Mucosa of descending colon (tissue), 3 donors: ENCODE results near the gene CHMP2A. TPM values are rescaled to one million over a fixed set of nuclear protein-coding genes. Genes with fewer than 3 reads are reported as not detected.
A peak's percentile ranks its signal among the peaks of the same experiment; 100 is the strongest.

Experiments
- ATAC-seq: fragments of 200-7000 bp; cut with Tn5 transposase; one replicate; pipeline ENCODE4 v1.9.1; 2020; ENCODE audit warnings: mild to moderate bottlenecking, moderate library complexity
- DNase-seq, 3 donors: peaks; one replicate each; pipeline ENCODE4 v3.0.0-alpha.2; 2020
- H3K36me3 ChIP-seq: fragments of 200-600 bp; one replicate; pipeline ENCODE4 v1.8.0; 2021; ENCODE audit warnings: low read depth, mild to moderate bottlenecking
- H3K4me1 ChIP-seq: fragments of 200-600 bp; one replicate; pipeline ENCODE4 v1.8.0; 2021; ENCODE audit warnings: low read depth, mild to moderate bottlenecking
- H3K4me3 ChIP-seq: fragments of 200-600 bp; one replicate; pipeline ENCODE4 v1.8.0; 2021; ENCODE audit warnings: mild to moderate bottlenecking
- H3K9me3 ChIP-seq: fragments of 200-600 bp; one replicate; pipeline ENCODE4 v1.8.0; 2021; ENCODE audit warnings: mild to moderate bottlenecking
- intact Hi-C, 2 donors: fragments of 100-400 bp; cut with DNase I in 1 of 2; cut with micrococcal nuclease in 1 of 2; formaldehyde crosslinking; loops; one replicate each; pipeline versions ENCODE4 v1.11.0 to v1.11.1; 2022; cut with DNase I, micrococcal nuclease
- total RNA-seq, 3 donors: library from RNA; stranded (reverse); fragmentation: NEBNext Ultra II Directional in 2 of 3; extraction: Animal tissue kit (Norgen Biotek cat#: 25700) in 2 of 3; gene quantifications; one replicate each; pipeline versions ENCODE4 v1.2.1 to v1.2.4, GENCODE V29; 2021 to 2023
- TF ChIP-seq, protein P1 (sequence below): fragments of 200-600 bp; IDR thresholded peaks from one replicate; pipeline ENCODE4 v1.8.0; 2022; ENCODE audit warnings: antibody characterized with exemption, mild to moderate bottlenecking
- donor health status: DM: no; HTN: no; CAD: no; lungs with moderate emphysema.
- donor health status: DM: no; HTN: no; CAD: no.
- donor health status: DM: no; HTN: yes; CAD: no.

The CHMP2A gene
- total RNA-seq, 3 donors from 2014 or later = 125 to 231 (median 195) TPM

DNA sequence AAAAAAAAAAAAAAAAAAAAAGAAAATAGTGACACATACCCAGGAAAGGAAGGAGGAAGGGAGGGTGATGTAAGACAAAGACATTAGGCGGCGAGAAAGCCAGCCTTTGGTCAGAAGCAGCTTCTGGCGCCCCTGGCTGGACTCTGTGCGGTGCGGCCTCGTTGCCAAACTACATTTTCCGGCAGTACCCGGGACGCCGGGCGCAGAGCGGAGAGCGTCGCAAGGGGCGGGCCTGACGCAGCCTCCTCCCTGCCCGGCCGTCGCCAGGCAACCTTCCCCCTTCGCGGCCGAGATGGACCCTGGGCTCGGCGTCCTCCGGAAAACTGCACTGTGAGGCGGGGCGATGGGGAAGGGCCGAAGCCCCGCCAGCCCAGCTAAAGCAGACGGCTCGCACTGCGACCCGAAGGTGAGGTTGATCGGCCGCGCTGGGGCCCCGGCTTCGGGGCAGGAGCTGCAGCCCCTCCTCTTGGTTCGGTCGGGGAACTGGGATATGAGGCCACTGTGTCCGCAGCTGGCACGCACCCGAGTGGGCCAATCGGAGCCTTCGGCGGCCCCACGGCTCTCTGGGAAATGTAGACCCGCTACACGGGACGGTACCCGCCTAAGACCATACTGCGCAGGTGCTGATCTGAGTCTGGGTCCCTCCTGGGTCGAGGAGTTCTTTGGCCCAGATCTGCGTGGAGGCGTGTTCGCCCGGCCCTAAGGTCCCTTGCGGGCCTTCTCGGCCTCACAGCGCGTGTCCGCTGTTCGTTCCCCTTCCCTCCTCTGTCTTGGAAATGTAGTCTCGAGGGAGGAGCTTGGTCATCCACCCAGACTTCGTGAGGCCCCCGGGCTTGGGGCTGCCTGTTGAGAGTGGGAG lies 20.5 kb upstream of the CHMP2A start:
- no peaks in the 10 kb centered on the region for H3K9me3 ChIP-seq
- TF ChIP-seq, protein P1, sequence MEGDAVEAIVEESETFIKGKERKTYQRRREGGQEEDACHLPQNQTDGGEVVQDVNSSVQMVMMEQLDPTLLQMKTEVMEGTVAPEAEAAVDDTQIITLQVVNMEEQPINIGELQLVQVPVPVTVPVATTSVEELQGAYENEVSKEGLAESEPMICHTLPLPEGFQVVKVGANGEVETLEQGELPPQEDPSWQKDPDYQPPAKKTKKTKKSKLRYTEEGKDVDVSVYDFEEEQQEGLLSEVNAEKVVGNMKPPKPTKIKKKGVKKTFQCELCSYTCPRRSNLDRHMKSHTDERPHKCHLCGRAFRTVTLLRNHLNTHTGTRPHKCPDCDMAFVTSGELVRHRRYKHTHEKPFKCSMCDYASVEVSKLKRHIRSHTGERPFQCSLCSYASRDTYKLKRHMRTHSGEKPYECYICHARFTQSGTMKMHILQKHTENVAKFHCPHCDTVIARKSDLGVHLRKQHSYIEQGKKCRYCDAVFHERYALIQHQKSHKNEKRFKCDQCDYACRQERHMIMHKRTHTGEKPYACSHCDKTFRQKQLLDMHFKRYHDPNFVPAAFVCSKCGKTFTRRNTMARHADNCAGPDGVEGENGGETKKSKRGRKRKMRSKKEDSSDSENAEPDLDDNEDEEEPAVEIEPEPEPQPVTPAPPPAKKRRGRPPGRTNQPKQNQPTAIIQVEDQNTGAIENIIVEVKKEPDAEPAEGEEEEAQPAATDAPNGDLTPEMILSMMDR = no peak
- ATAC-seq (peak; percentile 69), DNase-seq (peak; percentile 89 to 93 (median 91))
- peak overlapping the region; percentile 44 for H3K4me3 ChIP-seq
- H3K4me1 ChIP-seq = peaks cover 17% of the 10 kb centered on the region
- no peaks in the 10 kb centered on the region for H3K36me3 ChIP-seq
- intact Hi-C loops = no loop called here

DNA sequence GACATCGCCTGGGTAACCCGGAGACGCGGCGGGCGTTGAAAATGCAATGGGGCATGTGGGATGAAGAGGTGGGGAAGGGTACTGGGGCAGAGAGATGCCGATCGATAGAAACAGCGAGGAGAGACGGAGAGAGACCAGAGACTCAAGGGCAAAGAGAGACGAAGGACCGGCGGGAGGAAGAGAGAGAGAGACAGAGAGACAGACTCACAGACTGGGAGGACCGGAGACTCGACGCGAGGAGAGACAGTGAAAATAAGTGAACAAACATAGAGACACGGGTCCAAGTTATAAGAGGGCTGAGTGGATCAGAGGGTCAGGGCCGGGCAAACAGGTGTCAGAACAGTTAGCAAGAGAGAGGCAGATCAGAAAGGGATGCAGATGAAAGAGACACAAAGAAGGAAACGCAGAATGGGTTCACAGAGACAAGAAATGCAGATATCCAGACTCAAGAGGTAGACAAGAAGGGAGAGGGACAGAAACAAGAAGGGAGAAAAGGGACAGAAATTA lies 18.8 kb upstream of the CHMP2A start:
- Histone ChIP-seq H3K9me3 (no peaks in the 10 kb centered on the region), H3K4me1 (peaks cover 17% of the 10 kb centered on the region), H3K36me3 (no peaks in the 10 kb centered on the region), H3K4me3 (peak overlapping the region; percentile 56)
- ATAC-seq = no peak
- TF ChIP-seq, protein P1 = no peak
- intact Hi-C loops = no loop called here
- DNase-seq = no peak

DNA sequence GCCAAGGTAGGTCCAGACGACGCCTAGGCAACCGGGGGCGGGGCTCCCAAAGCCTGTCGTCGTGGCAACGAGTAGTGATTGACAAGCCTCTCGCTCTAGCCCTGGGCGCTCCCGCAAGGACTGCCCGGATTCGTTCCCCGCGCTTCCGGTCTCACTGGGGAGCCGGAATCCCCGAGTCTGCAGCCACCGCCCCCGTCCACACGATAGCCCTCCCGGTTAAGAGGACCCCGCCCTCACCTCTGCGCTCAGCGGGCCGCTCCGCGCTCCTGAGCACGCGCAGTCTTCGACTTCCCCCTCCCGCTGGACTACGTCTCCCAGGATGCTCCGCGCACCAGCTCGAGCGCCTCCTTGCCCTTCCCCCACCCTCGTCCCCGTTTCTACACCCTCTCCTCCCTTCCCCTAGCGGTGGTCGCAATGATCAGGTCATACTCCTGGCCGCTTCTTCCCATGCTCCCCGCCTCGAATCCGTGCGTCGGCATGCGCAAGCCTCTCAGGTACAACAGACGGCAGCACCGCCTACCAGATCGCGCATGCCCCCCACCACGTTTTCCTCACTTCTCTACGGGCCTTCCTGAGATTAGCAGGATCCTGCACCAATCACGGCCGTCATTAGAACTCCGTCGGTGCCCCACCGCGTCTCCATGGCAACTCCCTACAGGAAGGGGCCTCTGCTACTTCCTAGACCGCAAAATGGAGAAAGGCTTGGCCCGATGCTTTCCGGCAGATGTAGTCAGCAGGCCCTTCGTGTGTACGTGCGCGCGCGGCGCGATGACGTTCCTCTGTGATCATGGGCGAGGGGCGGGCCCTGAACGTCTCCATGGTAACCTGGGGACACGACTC lies 18.1 kb upstream of the CHMP2A start, which contains the start of gene MZF1:
Gene MZF1 (minus strand): TSS at position 518 of the 840 bp plus-strand sequence. CDS start 1,946 bp downstream, outside the sequence.
- H3K4me1 ChIP-seq = peaks cover 17% of the 10 kb centered on the region
- intact Hi-C loops = no loop called here
- no peaks in the 10 kb centered on the region for H3K36me3 ChIP-seq
- peak within 1 kb of the TSS; percentile 56 for H3K4me3 ChIP-seq
- peak; percentile 100 for DNase-seq
- TF ChIP-seq, protein P1 = no peak
- H3K9me3 ChIP-seq = no peaks in the 10 kb centered on the region
- peak; percentile 81 for ATAC-seq

DNA sequence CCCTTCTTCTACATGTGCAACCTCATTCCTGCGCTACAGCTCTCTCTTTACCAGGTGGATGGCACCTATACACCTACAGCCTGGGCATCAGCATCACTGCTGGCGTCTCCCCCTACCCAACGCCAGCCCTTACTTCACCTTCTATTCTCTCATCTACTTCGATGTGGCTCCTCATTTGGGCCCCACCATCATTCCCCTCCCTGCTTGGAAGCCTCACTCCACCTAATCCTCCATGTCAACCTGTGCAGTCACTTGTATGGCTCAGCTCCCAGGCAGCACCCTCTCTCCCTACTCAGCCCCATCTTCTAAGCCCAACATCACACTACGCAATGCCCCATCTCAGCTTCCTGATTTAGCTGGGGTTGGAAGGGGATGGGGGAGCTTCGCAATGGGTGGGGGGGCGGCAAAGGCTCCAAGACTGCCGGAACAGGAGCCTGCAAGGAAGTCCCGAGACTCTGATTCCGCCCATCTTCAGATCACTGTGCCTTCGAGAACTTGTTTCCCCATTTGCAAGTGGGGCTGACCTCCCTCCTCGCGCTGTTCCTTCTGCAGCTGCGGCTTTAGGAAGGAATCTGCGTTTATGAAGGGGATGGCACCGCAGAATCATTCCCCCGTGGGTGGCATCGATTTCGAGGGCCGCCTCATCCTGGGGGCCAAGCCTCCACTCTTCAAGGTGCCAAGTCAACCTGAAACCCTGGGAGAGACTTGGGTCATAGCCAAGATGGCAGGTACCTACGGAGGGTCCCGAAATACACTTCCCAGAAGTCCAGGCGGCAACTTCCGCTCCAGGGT lies 17.3 kb upstream of the CHMP2A start:
- TF ChIP-seq, protein P1 = no peak
- no peaks in the 10 kb centered on the region for H3K36me3 ChIP-seq
- no peaks in the 10 kb centered on the region for H3K9me3 ChIP-seq
- peaks cover 17% of the 10 kb centered on the region for H3K4me1 ChIP-seq
- DNase-seq (peak in 1 of 3 donors; percentile 11), ATAC-seq (no peak)
- intact Hi-C loops = no loop called here
- H3K4me3 ChIP-seq = peak overlapping the region; percentile 56

DNA sequence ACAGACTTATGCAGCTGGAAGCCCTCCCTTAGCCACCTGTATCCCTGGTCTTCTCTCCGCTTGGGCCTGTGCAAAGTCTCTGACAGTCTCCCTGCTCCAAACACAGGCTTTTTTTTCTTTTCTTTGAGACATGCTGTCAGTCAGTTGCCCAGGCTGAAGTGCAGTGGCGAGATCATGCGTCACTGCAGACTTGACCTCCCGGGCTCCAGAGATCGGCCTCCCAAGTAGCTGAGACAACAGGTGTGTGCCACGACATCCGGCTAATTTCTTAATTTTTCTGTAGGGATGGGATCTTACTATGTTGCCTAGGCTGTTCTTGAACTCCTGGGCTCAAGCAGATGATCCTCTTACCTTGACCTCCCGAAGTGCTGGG lies 16.7 kb upstream of the CHMP2A start:
- ATAC-seq (no peak), DNase-seq (peak in 2 of 3 donors; percentile 6 to 30)
- TF ChIP-seq, protein P1 = no peak
- no peaks in the 10 kb centered on the region for H3K36me3 ChIP-seq
- H3K4me3 ChIP-seq = no peak overlapping the region
- H3K4me1 ChIP-seq = peaks cover 17% of the 10 kb centered on the region
- intact Hi-C loops = no loop called here
- H3K9me3 ChIP-seq = no peaks in the 10 kb centered on the region
